ENCODE results near the gene LRCH4.
"Not testable (repeated sequence)": the region's sequence is repeated elsewhere in the genome, so short reads cannot be mapped to it uniquely, and the experiment has no call there.

The LRCH4 gene

GRCh38 chr7:100543586-100543985 lies 42.3 kb downstream of the LRCH4 start:
- no peak for FAIRE-seq

- FAIRE-seq: not testable (repeated sequence)
Observed at GRCh38 chr7:100541309-100541708, 44.6 kb downstream of the LRCH4 start.

- FAIRE-seq: no peak
Observed at GRCh38 chr7:100540073-100540723, 45.7 kb downstream of the LRCH4 start.

GRCh38 chr7:100539436-100540006 lies 46.4 kb downstream of the LRCH4 start:
- no peak for FAIRE-seq

- FAIRE-seq: peak; percentile 87
Observed at GRCh38 chr7:100538654-100539435, 47.1 kb downstream of the LRCH4 start, which contains the start of gene AGFG2. Gene AGFG2, plus strand, starts transcription at chr7:100539203. Its CDS starts 144 bp downstream, at chr7:100539347.

- no peak for FAIRE-seq
Observed at GRCh38 chr7:100538348-100538653, 47.6 kb downstream of the LRCH4 start.

GRCh38 chr7:100536695-100537094 lies 49.2 kb downstream of the LRCH4 start:
- FAIRE-seq: not testable (repeated sequence)

GRCh38 chr7:100535982-100536381 lies 49.9 kb downstream of the LRCH4 start:
- FAIRE-seq: not testable (repeated sequence)

- FAIRE-seq: no peak
Observed at GRCh38 chr7:100532165-100533022, 53.5 kb downstream of the LRCH4 start.

GRCh38 chr7:100528108-100528866 lies 57.6 kb downstream of the LRCH4 start:
- not testable (repeated sequence) for FAIRE-seq

All from islet of Langerhans (tissue), 1 donor.